Measurements from ENCODE around the gene CUEDC1.

Gene CUEDC1

GRCh38 chr17:57914273-57915142, 40.7 kb downstream of the CUEDC1 start:
- no peak for DNase-seq

- DNase-seq, result no peak
Observed at GRCh38 chr17:57913575-57914272, 41.5 kb downstream of the CUEDC1 start.

GRCh38 chr17:57911834-57912673, 43.2 kb downstream of the CUEDC1 start:
- DNase-seq, result peak; percentile 94

GRCh38 chr17:57910462-57911420, 44.5 kb downstream of the CUEDC1 start:
- DNase-seq, result no peak

GRCh38 chr17:57909551-57909950, 45.7 kb downstream of the CUEDC1 start:
- DNase-seq, result no peak

- DNase-seq, result no peak
Observed at GRCh38 chr17:57908278-57908677, 46.9 kb downstream of the CUEDC1 start.

DNA sequence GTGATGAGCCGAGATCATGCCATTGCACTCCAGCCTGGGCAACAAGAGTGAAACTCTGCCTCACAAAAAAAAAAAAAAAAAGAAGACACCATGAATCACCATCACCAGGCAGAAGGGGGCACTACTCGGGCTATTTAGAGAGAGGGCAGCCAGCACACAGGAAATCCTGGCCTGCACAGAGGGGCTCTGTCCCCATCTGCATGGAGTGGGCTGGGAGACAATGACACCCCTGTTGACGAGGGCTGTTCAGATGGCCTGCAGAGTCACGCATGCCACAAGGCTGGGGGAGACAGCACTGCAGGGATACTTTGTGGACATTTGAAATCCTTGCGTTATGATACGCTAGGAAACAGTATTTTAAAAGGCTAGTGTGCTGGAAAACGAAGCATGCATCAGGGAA, 48.3 kb downstream of the CUEDC1 start:
- no peak for DNase-seq

DNA sequence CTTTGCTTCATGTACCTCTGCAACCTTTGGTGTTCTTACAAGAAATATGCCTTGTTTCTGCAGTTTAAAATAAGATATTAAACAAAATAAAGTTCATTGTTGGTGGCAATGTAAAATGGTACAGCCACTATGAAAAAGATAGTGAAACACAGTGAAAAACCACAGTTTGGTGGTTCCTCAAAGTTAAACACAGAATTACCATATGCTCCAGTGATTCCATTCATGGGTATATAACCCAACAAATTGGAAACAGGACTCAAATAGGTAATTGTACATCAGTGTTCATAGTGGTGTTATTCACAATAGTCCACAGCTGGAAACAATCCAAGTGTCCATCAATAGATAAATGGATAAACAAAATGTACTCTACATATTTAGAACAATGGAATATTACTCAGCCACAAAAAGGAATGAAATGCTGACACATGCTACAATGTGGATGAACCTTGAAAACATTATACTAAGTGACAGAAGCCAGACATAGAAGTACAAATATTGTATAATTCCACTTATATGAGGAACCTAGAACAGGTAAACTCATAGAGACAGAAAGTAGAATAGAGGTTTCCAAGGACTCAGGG, 49.2 kb downstream of the CUEDC1 start:
- DNase-seq, result no peak

DNA sequence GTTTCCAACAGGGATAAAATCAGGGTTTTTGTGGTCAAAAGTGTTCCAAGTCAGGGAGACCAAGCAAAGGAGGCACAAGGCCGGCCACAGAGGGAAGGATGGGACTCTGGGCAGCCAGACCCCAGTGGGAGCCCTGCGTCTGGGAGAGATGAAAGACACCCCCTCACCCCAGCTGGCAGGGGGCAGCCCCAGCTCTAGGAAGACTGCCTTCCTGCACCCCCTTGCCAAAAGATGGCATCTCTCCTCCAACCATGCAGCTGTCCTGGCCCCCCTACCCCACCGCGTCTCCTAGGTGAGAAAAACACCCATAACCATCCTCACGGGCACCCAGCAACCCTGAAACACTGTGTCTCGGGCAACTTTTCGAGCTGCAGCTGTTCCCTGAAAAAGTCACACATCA, 51.3 kb downstream of the CUEDC1 start:
- no peak for DNase-seq

- DNase-seq, result peak; percentile 86
Observed at GRCh38 chr17:57902800-57903759, 52.1 kb downstream of the CUEDC1 start.

GRCh38 chr17:57902117-57902799, 53.0 kb downstream of the CUEDC1 start:
- DNase-seq, result no peak

DNA sequence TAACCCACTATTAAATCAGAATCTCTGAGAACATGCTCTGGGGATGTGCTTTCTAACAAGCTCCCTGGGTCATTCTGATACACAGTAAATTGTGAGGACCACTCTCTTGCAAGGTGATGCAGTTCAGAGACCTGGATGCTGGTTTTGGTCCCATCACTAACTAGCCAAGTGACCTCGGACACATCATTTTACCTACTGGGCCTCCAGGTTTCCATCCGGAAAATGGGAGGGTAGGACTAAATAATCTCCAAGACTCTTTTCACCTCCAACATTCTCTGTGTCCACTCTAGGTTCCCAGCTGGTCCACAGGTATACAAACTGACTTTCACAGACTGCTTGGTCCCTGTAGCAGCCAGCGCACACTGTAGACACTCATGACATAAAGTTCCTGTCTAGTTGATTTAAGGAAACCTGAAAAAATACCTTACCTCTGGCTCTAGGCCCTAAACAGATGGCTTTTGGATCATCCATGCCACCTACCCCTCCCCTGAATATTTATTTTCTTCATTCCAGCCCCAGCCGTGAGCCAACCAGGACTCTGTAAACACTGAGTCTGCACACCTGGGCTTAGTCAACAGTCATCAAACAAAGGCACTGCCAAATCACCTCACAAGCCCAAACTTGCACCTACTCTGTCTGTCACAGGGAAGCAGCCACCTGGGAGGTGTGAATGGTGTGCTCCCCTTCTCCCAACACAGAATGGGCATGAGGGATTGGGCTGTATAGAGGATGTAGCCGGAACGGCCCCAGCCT, 54.0 kb downstream of the CUEDC1 start:
- peak; percentile 97 for DNase-seq

GRCh38 chr17:57899822-57900221, 55.4 kb downstream of the CUEDC1 start:
- no peak for DNase-seq

- no peak for DNase-seq
Observed at GRCh38 chr17:57899391-57899790, 55.8 kb downstream of the CUEDC1 start.

GRCh38 chr17:57898487-57899311, 56.5 kb downstream of the CUEDC1 start:
- no peak for DNase-seq

DNA sequence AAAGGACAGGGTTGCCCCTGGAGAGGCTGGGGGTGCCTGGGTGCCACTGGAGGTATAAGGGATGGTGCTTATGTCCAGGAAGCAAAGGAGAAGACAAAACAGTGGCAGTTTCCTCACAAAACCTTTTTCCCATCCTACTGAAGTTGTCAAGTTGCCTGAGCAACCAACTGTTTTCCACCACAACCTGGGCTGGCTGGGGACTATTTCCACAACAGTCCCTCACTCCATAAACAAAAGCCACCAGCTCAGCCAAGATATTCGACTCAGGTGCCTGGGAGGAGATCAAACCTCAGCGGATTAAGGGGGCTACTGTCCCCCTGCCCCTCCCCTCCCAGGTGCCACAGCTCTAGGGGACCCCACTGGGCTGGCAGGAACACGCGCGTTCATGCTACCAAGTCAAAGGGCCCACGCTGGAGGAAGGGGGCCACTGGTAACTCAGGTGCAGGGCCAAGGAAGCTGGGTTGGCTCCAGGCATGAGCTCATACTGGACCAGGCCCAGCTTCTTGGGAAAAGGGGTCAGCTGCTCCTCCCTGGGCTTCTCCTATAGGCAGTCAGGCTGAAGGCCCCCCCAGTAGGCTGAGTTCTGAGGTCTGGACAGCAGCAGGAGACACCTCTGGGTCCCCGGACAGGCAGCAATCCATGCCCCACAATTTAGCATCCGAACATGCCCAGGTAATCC, 59.7 kb downstream of the CUEDC1 start:
- no peak for DNase-seq

DNA sequence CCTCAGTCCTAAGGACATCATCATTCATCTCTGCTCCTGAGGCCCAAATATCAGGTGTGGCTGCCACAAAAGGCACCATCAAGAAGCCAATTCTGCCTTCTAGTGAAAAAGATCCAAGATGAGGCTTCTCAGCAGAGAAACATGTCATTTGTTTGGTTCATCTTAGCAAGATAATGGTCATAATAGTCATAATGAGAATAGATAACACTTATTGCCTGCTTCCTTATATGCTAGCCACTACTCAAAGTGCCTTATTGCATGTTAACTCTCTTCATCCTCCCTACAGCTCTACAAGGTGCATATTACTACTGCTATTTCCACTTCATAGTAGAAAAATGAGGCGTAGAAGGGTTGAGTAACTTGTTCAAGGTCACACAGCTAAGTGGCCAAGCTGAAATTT, 60.4 kb downstream of the CUEDC1 start:
- no peak for DNase-seq
